ENCODE measurements around the gene ASGR1.
"Not testable (repeated sequence)": the region's sequence is repeated elsewhere in the genome, so short reads cannot be mapped to it uniquely, and the experiment has no call there.

The ASGR1 gene

GRCh38 chr17:7183433-7184090, 4.4 kb upstream of the ASGR1 start:
- Histone ChIP-seq H3K36me3 (ENCODE audit: insufficient read depth, low read length) (peaks cover 6% of the 10 kb centered on the region; the same call in 1 of the 2 replicates), H3K4me1 (ENCODE audit: insufficient read depth, low read length) (no peaks in the 10 kb centered on the region), H3K9ac (ENCODE audit: low read depth, low read length) (no peak overlapping the region), H3K4me3 (ENCODE audit: low read length) (no peak overlapping the region), H3K27me3 (ENCODE audit: insufficient read depth, low read length) (no peaks in the 10 kb centered on the region), H3K9me3 (ENCODE audit: insufficient read depth, low read depth, low read length) (no peaks in the 10 kb centered on the region), H3K27ac (ENCODE audit: low read depth, low read length) (no peak overlapping the region)
- 91% methylated on average over 4 of the region's 7 CpGs for WGBS

- WGBS: 93% methylated on average over 2 of the region's 2 CpGs
- not testable (repeated sequence) for H3K36me3 ChIP-seq (ENCODE audit: insufficient read depth, low read length); H3K27me3 ChIP-seq (ENCODE audit: insufficient read depth, low read length); H3K4me1 ChIP-seq (ENCODE audit: insufficient read depth, low read length); H3K9me3 ChIP-seq (ENCODE audit: insufficient read depth, low read depth, low read length); H3K4me3 ChIP-seq (ENCODE audit: low read length); H3K9ac ChIP-seq (ENCODE audit: low read depth, low read length); H3K27ac ChIP-seq (ENCODE audit: low read depth, low read length)
These were observed 2.9 kb upstream of the ASGR1 start for GRCh38 chr17:7182101-7182500.

- 91% methylated on average over 11 of the region's 11 CpGs for WGBS
- Histone ChIP-seq H3K4me1 (ENCODE audit: insufficient read depth, low read length) (0 out of 2 replicates have a peak, but pooled peaks cover 4% of the 10 kb centered on the region), H3K36me3 (ENCODE audit: insufficient read depth, low read length) (no peaks in the 10 kb centered on the region), H3K9ac (ENCODE audit: low read depth, low read length) (no peak overlapping the region), H3K9me3 (ENCODE audit: insufficient read depth, low read depth, low read length) (no peaks in the 10 kb centered on the region), H3K27ac (ENCODE audit: low read depth, low read length) (no peak overlapping the region), H3K27me3 (ENCODE audit: insufficient read depth, low read length) (peaks cover 28% of the 10 kb centered on the region), H3K4me3 (ENCODE audit: low read length) (no peak overlapping the region)
These were observed 225 bp downstream of the ASGR1 start for GRCh38 chr17:7178973-7179316.

- H3K36me3 ChIP-seq (ENCODE audit: insufficient read depth, low read length): no peaks in the 10 kb centered on the region
- H3K4me1 ChIP-seq (ENCODE audit: insufficient read depth, low read length): 0 out of 2 replicates have a peak, but pooled peaks cover 4% of the 10 kb centered on the region
- H3K4me3 ChIP-seq (ENCODE audit: low read length): peak overlapping the region; percentile 70
- 8% methylated on average over 8 of the region's 18 CpGs for WGBS
- H3K27ac ChIP-seq (ENCODE audit: low read depth, low read length): no peak overlapping the region
- no peaks in the 10 kb centered on the region for H3K9me3 ChIP-seq (ENCODE audit: insufficient read depth, low read depth, low read length)
- H3K9ac ChIP-seq (ENCODE audit: low read depth, low read length): peak overlapping the region; percentile 45
- H3K27me3 ChIP-seq (ENCODE audit: insufficient read depth, low read length): peaks cover 36% of the 10 kb centered on the region
These were observed 1.2 kb downstream of the ASGR1 start for GRCh38 chr17:7177954-7178477.

GRCh38 chr17:7177191-7177953, 1.8 kb downstream of the ASGR1 start:
- H3K4me1 ChIP-seq (ENCODE audit: insufficient read depth, low read length): 0 out of 2 replicates have a peak, but pooled peaks cover 4% of the 10 kb centered on the region

GRCh38 chr17:7176841-7177190, 2.4 kb downstream of the ASGR1 start:
- Histone ChIP-seq H3K9me3 (ENCODE audit: insufficient read depth, low read depth, low read length) (no peaks in the 10 kb centered on the region), H3K4me3 (ENCODE audit: low read length) (peak overlapping the region; percentile 70), H3K27ac (ENCODE audit: low read depth, low read length) (no peak overlapping the region), H3K27me3 (ENCODE audit: insufficient read depth, low read length) (peaks cover 36% of the 10 kb centered on the region), H3K4me1 (ENCODE audit: insufficient read depth, low read length) (0 out of 2 replicates have a peak, but pooled peaks cover 4% of the 10 kb centered on the region), H3K36me3 (ENCODE audit: insufficient read depth, low read length) (no peaks in the 10 kb centered on the region), H3K9ac (ENCODE audit: low read depth, low read length) (no peak overlapping the region)
- 4% methylated on average over 17 of the region's 17 CpGs for WGBS

More at GRCh38 chr17:7177191-7177953, 1.8 kb downstream of the ASGR1 start:
- 1% methylated on average over 23 of the region's 31 CpGs for WGBS
- H3K27ac ChIP-seq (ENCODE audit: low read depth, low read length): no peak overlapping the region
- H3K27me3 ChIP-seq (ENCODE audit: insufficient read depth, low read length): peaks cover 36% of the 10 kb centered on the region
- H3K9me3 ChIP-seq (ENCODE audit: insufficient read depth, low read depth, low read length): no peaks in the 10 kb centered on the region
- no peaks in the 10 kb centered on the region for H3K36me3 ChIP-seq (ENCODE audit: insufficient read depth, low read length)
- H3K9ac ChIP-seq (ENCODE audit: low read depth, low read length): peak overlapping the region; percentile 45
- peak overlapping the region; percentile 70 for H3K4me3 ChIP-seq (ENCODE audit: low read length)

- no peak overlapping the region for H3K9ac ChIP-seq (ENCODE audit: low read depth, low read length)
- H3K4me1 ChIP-seq (ENCODE audit: insufficient read depth, low read length): 0 out of 2 replicates have a peak, but pooled peaks cover 4% of the 10 kb centered on the region
- H3K36me3 ChIP-seq (ENCODE audit: insufficient read depth, low read length): no peaks in the 10 kb centered on the region
- H3K9me3 ChIP-seq (ENCODE audit: insufficient read depth, low read depth, low read length): no peaks in the 10 kb centered on the region
- peaks cover 36% of the 10 kb centered on the region for H3K27me3 ChIP-seq (ENCODE audit: insufficient read depth, low read length)
- WGBS: 92% methylated on average over 1 of the region's 1 CpG
- H3K4me3 ChIP-seq (ENCODE audit: low read length): peak overlapping the region; percentile 20; the same call in 1 of the 2 replicates
- no peak overlapping the region for H3K27ac ChIP-seq (ENCODE audit: low read depth, low read length)
These were observed 2.9 kb downstream of the ASGR1 start for GRCh38 chr17:7176107-7176840.

- peaks cover 36% of the 10 kb centered on the region for H3K27me3 ChIP-seq (ENCODE audit: insufficient read depth, low read length)
- H3K27ac ChIP-seq (ENCODE audit: low read depth, low read length): no peak overlapping the region
- H3K36me3 ChIP-seq (ENCODE audit: insufficient read depth, low read length): no peaks in the 10 kb centered on the region
- H3K9ac ChIP-seq (ENCODE audit: low read depth, low read length): no peak overlapping the region
- 0 out of 2 replicates have a peak, but pooled peaks cover 4% of the 10 kb centered on the region for H3K4me1 ChIP-seq (ENCODE audit: insufficient read depth, low read length)
- WGBS: 91% methylated on average over 5 of the region's 5 CpGs
- H3K9me3 ChIP-seq (ENCODE audit: insufficient read depth, low read depth, low read length): no peaks in the 10 kb centered on the region
- H3K4me3 ChIP-seq (ENCODE audit: low read length): no peak overlapping the region
These were observed 3.8 kb downstream of the ASGR1 start for GRCh38 chr17:7175330-7175733.

- Histone ChIP-seq H3K36me3 (ENCODE audit: insufficient read depth, low read length) (no peaks in the 10 kb centered on the region), H3K27ac (ENCODE audit: low read depth, low read length) (no peak overlapping the region), H3K9ac (ENCODE audit: low read depth, low read length) (no peak overlapping the region), H3K9me3 (ENCODE audit: insufficient read depth, low read depth, low read length) (no peaks in the 10 kb centered on the region), H3K27me3 (ENCODE audit: insufficient read depth, low read length) (peaks cover 36% of the 10 kb centered on the region), H3K4me1 (ENCODE audit: insufficient read depth, low read length) (0 out of 2 replicates have a peak, but pooled peaks cover 4% of the 10 kb centered on the region), H3K4me3 (ENCODE audit: low read length) (peak overlapping the region; percentile 38)
- WGBS: 88% methylated on average over 7 of the region's 7 CpGs
These were observed 4.4 kb downstream of the ASGR1 start for GRCh38 chr17:7174603-7175326.

- Histone ChIP-seq H3K4me3 (ENCODE audit: low read length) (peak overlapping the region; percentile 38), H3K4me1 (ENCODE audit: insufficient read depth, low read length) (0 out of 2 replicates have a peak, but pooled peaks cover 4% of the 10 kb centered on the region), H3K27me3 (ENCODE audit: insufficient read depth, low read length) (peaks cover 36% of the 10 kb centered on the region), H3K9me3 (ENCODE audit: insufficient read depth, low read depth, low read length) (no peaks in the 10 kb centered on the region), H3K27ac (ENCODE audit: low read depth, low read length) (no peak overlapping the region; the same call in 1 of the 2 replicates), H3K36me3 (ENCODE audit: insufficient read depth, low read length) (no peaks in the 10 kb centered on the region), H3K9ac (ENCODE audit: low read depth, low read length) (no peak overlapping the region)
- 65% methylated on average over 69 of the region's 69 CpGs for WGBS
These were observed 5.2 kb downstream of the ASGR1 start for GRCh38 chr17:7173687-7174602.
